Activated T-cell treated with anti-CD3 and anti-CD28 coated beads, Interleukin-2, amount 50 U/mL, for 24 hours (primary cell): ENCODE data around the gene PCDHGA11.
A peak's percentile ranks its signal among the peaks of the same experiment; 100 is the strongest.
"Not testable (repeated sequence)": the region's sequence is repeated elsewhere in the genome, so short reads cannot be mapped to it uniquely, and the experiment has no call there.

ENCODE experiments used
- DNase-seq: peaks from one replicate; pipeline ENCODE4 v3.0.0-alpha.2; 2020
- H3K27ac Mint-ChIP-seq: 2 replicates; pipeline ENCODE4 v1.8.0; 2020; ENCODE audit warnings: mild to moderate bottlenecking, mixed read lengths
- H3K27me3 Mint-ChIP-seq: 2 replicates; pipeline ENCODE4 v1.8.0; 2020; ENCODE audit warnings: mixed read lengths
- H3K36me3 Mint-ChIP-seq: 2 replicates; pipeline ENCODE4 v1.8.0; 2020; ENCODE audit warnings: low read depth, mixed read lengths
- H3K4me1 Mint-ChIP-seq: 2 replicates; pipeline ENCODE4 v1.8.0; 2020; ENCODE audit warnings: low read depth, mixed read lengths
- H3K4me3 Mint-ChIP-seq: 2 replicates; pipeline ENCODE4 v1.8.0; 2020; ENCODE audit warnings: mild to moderate bottlenecking, moderate library complexity, mixed read lengths
- H3K9me3 Mint-ChIP-seq: 2 replicates; pipeline ENCODE4 v1.8.0; 2020; ENCODE audit warnings: mixed read lengths

Gene PCDHGA11

GRCh38 chr5:141420855-141421488 lies at the start of gene PCDHGA11:
Gene PCDHGA11, plus strand, starts transcription at chr5:141421051. Its CDS starts 177 bp downstream, at chr5:141421228.
- peaks cover 18% of the 10 kb centered on the region for H3K36me3 Mint-ChIP-seq
- H3K4me3 Mint-ChIP-seq: peak within 1 kb of the TSS; percentile 75
- DNase-seq: no peak
- peaks cover 37% of the 10 kb centered on the region for H3K9me3 Mint-ChIP-seq
- peak within 1 kb of the TSS; percentile 70 for H3K27ac Mint-ChIP-seq
- peaks cover 12% of the 10 kb centered on the region for H3K4me1 Mint-ChIP-seq
- H3K27me3 Mint-ChIP-seq: peaks cover 90% of the 10 kb centered on the region

GRCh38 chr5:141371572-141372475 lies 49.0 kb upstream of the PCDHGA11 start:
- peaks cover 8% of the 10 kb centered on the region for H3K4me1 Mint-ChIP-seq
- peaks cover 23% of the 10 kb centered on the region for H3K36me3 Mint-ChIP-seq
- peaks cover 35% of the 10 kb centered on the region for H3K9me3 Mint-ChIP-seq
- H3K27me3 Mint-ChIP-seq: peaks cover 90% of the 10 kb centered on the region
- DNase-seq: no peak
- no peak overlapping the region for H3K4me3 Mint-ChIP-seq
- H3K27ac Mint-ChIP-seq: no peak overlapping the region

GRCh38 chr5:141373673-141374317 lies 47.1 kb upstream of the PCDHGA11 start, which contains the start of gene PCDHGA6:
Gene PCDHGA6, plus strand, starts transcription at chr5:141373891. Its CDS starts 193 bp downstream, at chr5:141374084.
- Mint-ChIP-seq H3K4me1 (peaks cover 8% of the 10 kb centered on the region), H3K27me3 (peaks cover 82% of the 10 kb centered on the region), H3K36me3 (peaks cover 27% of the 10 kb centered on the region), H3K27ac (no peak within 1 kb of the TSS), H3K4me3 (peak within 1 kb of the TSS; percentile 17), H3K9me3 (peaks cover 37% of the 10 kb centered on the region)
- no peak for DNase-seq

- Mint-ChIP-seq H3K9me3 (peaks cover 37% of the 10 kb centered on the region), H3K4me3 (no peak overlapping the region), H3K36me3 (peaks cover 27% of the 10 kb centered on the region), H3K27me3 (peaks cover 78% of the 10 kb centered on the region), H3K27ac (no peak overlapping the region), H3K4me1 (peaks cover 8% of the 10 kb centered on the region)
- no peak for DNase-seq
Observed at GRCh38 chr5:141374627-141375026, 46.2 kb upstream of the PCDHGA11 start.

- H3K4me3 Mint-ChIP-seq, DNase-seq, H3K4me1 Mint-ChIP-seq, H3K27ac Mint-ChIP-seq: not testable (repeated sequence)
- H3K36me3 Mint-ChIP-seq: peaks cover 21% of the 10 kb centered on the region
- H3K27me3 Mint-ChIP-seq: peaks cover 78% of the 10 kb centered on the region
- H3K9me3 Mint-ChIP-seq: peaks cover 31% of the 10 kb centered on the region
Observed at GRCh38 chr5:141375444-141376155, 45.3 kb upstream of the PCDHGA11 start.

DNA sequence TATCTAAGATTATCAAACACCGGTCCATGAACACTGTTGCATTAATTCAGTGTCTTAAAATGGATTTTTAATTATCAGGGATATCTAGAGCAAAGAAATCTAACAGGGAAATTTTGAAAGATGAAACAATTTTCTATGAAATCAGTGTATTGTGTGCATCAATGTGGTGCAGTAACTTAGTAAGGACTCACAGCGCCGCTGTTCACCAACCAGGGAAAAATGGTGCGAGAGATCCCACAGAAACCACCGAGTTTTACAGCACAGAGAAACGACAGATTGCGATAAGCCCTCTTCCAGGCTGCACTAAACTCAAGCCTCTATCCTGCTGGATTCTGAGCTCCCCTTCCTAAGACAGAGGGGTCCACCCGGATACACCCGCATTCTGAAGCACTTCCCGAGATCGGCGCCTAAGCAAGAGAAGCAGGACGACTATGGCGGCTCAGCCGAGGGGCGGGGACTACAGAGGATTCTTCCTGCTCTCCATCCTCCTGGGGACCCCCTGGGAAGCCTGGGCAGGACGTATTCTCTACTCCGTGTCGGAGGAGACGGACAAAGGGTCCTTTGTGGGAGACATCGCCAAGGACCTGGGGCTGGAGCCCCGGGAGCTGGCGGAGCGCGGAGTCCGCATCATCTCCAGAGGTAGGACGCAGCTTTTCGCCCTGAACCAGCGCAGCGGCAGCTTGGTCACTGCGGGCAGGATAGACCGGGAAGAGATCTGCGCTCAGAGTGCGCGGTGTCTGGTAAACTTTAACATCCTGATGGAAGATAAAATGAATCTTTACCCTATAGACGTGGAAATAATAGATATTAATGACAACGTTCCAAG lies 38.2 kb upstream of the PCDHGA11 start, which contains the start of gene PCDHGA7:
Gene PCDHGA7, plus strand, starts transcription at position 274 of the 826 bp plus-strand sequence. Its CDS starts 158 bp downstream, at position 432.
- Mint-ChIP-seq H3K9me3 (peaks cover 33% of the 10 kb centered on the region), H3K4me3 (peak within 1 kb of the TSS; percentile 49), H3K27ac (no peak within 1 kb of the TSS), H3K36me3 (peaks cover 7% of the 10 kb centered on the region), H3K4me1 (no peaks in the 10 kb centered on the region), H3K27me3 (peaks cover 76% of the 10 kb centered on the region)
- DNase-seq: no peak

DNA sequence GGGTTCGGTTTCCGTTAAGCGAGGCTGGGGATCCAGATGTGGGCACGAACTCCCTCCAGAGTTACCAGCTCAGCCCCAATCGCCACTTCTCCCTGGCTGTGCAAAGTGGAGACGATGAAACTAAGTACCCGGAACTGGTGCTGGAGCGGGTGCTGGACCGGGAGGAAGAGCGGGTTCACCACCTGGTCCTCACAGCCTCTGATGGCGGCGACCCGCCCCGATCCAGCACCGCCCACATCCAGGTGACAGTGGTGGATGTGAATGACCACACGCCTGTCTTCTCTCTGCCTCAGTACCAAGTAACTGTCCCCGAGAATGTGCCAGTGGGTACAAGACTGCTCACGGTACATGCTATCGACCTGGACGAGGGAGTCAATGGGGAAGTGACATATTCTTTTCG lies 37.5 kb upstream of the PCDHGA11 start:
- Mint-ChIP-seq H3K36me3 (peaks cover 9% of the 10 kb centered on the region), H3K27ac (no peak overlapping the region), H3K4me3 (no peak overlapping the region), H3K27me3 (peaks cover 79% of the 10 kb centered on the region), H3K4me1 (no peaks in the 10 kb centered on the region), H3K9me3 (peaks cover 35% of the 10 kb centered on the region)
- DNase-seq: no peak

GRCh38 chr5:141384471-141385267 lies 36.2 kb upstream of the PCDHGA11 start:
- peaks cover 88% of the 10 kb centered on the region for H3K27me3 Mint-ChIP-seq
- no peaks in the 10 kb centered on the region for H3K4me1 Mint-ChIP-seq
- no peak overlapping the region for H3K27ac Mint-ChIP-seq
- peaks cover 13% of the 10 kb centered on the region for H3K36me3 Mint-ChIP-seq
- H3K9me3 Mint-ChIP-seq: peaks cover 46% of the 10 kb centered on the region
- H3K4me3 Mint-ChIP-seq: no peak overlapping the region
- DNase-seq: no peak

DNA sequence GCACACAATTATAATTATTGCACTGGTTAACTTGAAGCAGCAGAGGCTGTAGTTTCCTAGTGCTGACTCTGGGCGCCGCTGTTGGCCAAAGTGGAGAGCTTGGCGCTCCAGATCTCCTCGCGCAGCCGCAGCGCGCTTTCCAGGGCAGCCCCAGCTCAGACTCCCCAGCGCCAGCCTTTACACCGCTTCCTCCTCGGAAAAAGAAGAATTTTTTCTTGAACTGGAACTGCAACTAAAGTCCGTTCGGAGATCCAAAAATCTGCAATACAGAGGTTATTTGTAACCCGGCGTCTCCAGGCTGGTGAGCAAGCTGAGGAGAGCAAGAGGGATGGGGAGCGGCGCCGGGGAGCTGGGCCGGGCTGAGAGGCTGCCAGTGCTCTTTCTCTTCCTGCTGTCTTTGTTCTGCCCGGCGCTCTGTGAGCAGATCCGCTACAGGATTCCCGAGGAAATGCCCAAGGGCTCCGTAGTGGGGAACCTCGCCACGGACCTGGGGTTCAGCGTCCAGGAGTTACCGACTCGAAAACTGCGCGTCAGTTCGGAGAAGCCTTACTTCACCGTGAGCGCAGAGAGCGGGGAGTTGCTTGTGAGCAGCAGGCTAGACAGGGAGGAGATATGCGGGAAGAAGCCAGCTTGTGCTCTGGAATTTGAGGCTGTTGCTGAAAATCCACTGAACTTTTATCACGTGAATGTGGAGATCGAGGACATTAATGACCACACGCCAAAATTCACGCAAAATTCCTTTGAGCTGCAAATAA lies 33.1 kb upstream of the PCDHGA11 start, which contains the start of gene PCDHGB4:
Gene PCDHGB4, plus strand, starts transcription at position 142 of the 755 bp plus-strand sequence. Its CDS starts 187 bp downstream, at position 329.
- H3K27ac Mint-ChIP-seq, DNase-seq, H3K4me1 Mint-ChIP-seq: not testable (repeated sequence)
- Mint-ChIP-seq H3K36me3 (peaks cover 14% of the 10 kb centered on the region), H3K4me3 (peak within 1 kb of the TSS; percentile 51), H3K9me3 (peaks cover 54% of the 10 kb centered on the region), H3K27me3 (peaks cover 89% of the 10 kb centered on the region)

DNA sequence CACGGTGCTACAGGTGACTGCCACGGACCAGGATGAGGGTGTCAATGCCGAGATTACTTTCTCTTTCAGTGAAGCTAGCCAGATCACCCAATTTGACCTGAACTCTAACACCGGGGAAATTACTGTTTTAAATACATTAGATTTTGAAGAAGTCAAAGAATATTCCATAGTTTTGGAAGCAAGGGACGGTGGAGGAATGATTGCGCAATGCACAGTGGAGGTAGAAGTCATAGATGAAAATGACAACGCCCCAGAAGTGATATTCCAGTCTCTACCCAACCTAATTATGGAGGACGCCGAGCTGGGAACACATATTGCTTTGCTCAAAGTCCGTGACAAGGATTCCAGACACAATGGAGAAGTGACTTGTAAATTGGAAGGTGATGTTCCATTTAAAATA lies 32.2 kb upstream of the PCDHGA11 start:
- Mint-ChIP-seq H3K9me3 (peaks cover 56% of the 10 kb centered on the region), H3K36me3 (peaks cover 16% of the 10 kb centered on the region), H3K27ac (no peak overlapping the region), H3K4me1 (peaks cover 2% of the 10 kb centered on the region), H3K4me3 (no peak overlapping the region), H3K27me3 (peaks cover 89% of the 10 kb centered on the region)
- DNase-seq: no peak

DNA sequence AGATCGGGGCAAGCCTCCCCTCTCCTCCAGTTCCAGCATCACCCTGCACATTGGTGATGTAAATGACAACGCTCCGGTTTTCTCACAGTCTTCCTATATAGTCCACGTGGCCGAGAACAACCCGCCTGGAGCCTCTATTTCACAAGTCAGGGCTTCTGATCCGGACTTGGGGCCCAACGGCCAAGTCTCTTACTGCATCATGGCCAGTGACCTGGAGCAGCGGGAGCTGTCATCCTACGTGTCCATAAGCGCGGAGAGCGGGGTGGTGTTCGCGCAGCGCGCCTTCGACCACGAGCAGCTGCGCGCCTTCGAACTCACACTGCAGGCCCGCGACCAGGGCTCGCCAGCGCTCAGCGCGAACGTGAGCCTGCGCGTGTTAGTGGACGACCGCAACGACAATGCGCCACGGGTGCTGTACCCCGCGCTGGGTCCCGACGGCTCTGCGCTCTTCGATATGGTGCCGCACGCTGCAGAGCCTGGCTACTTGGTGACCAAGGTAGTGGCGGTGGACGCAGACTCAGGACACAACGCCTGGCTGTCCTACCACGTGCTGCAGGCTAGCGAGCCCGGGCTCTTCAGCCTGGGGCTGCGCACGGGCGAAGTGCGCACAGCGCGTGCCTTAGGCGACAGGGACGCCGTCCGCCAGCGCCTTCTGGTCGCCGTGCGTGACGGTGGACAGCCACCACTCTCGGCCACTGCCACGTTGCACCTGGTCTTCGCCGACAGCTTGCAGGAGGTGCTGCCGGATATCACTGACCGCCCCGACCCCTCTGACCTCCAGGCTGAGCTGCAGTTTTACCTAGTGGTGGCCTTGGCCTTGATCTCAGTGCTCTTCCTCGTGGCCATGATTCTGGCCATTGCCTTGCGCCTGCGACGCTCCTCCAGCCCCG lies 31.5 kb upstream of the PCDHGA11 start:
- peaks cover 2% of the 10 kb centered on the region for H3K4me1 Mint-ChIP-seq
- peaks cover 57% of the 10 kb centered on the region for H3K9me3 Mint-ChIP-seq
- peaks cover 18% of the 10 kb centered on the region for H3K36me3 Mint-ChIP-seq
- H3K27ac Mint-ChIP-seq: no peak overlapping the region
- H3K27me3 Mint-ChIP-seq: peaks cover 89% of the 10 kb centered on the region
- no peak for DNase-seq
- H3K4me3 Mint-ChIP-seq: no peak overlapping the region
